Measurements from ENCODE around the gene MYL9. TPM values are rescaled to one million over a fixed set of nuclear protein-coding genes. Genes with fewer than 3 reads are reported as not detected.
A peak's percentile ranks its signal among the peaks of the same experiment; 100 is the strongest.

The MYL9 gene
- total RNA-seq, 1 experiment from 2014 or later = 49.3 TPM

DNA sequence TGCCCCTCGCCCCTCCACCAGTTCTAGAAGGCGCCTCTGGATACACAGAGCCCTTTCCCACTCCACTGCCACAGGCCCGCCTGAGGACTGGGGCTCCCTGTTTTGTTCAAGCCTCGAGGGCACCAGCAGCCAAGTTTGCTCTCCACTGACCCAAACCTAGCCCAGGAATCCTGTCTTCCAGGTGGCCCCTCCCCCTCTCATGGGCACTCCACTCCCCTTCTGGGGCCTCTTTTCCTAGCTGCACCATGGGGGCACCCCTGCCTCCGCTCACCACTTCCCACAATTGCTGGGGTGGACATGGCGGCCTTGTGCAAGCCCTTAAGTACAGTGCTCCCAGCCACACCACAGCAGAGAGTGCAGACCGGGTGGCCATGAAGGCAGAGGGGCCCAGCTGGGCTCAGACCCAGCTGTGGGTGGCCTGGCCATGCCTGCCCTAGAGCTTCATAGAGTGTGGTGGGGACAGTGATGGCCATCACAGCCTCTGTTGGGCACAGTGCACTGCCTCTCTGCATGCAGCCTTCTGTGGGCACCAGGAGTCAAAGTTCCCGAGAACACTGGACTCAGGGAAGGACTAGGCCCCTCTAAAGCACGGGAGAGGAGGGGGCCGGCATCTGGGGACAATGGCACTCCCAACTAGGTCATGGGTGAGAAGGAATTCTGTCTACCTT, 1.3 kb downstream of the MYL9 start:
- ATAC-seq (no peak), DNase-seq (ENCODE audit: low read depth, low spot score) (no peak)
- no peaks in the 10 kb centered on the region for H3K9me2 ChIP-seq (ENCODE audit: insufficient read depth)
- intact Hi-C loops (cut with micrococcal nuclease) = no loop called here
- H3K9ac ChIP-seq (ENCODE audit: low read length) = peak overlapping the region; percentile 79
- POLR2A ChIA-PET = no interaction called here
- no peak overlapping the region for H2AFZ ChIP-seq (ENCODE audit: low read depth, low read length, poor library complexity, severe bottlenecking)
- no TSS peak for BruUV-seq (replicated peaks)
- H3K9me3 ChIP-seq (ENCODE audit: control insufficient read depth in 1 of 2, insufficient read depth in 1 of 2, low read depth in 1 of 2, low read length in 2 of 2) = no peaks in the 10 kb centered on the region
- TF ChIP-seq EZH2phosphoT487 (IDR thresholded peaks at IDR 0.05; ENCODE audit: borderline replicate concordance) = no peak
- no peak for TF ChIP-seq CBX3 (IDR thresholded peaks at IDR 0.05; ENCODE audit: low read depth)
- TF ChIP-seq SRF (IDR thresholded peaks at IDR 0.05; ENCODE audit: low read depth) = no peak
- TF ChIP-seq FOSL1 (IDR thresholded peaks at IDR 0.05; ENCODE audit: low read depth) = no peak
- TF ChIP-seq, protein P1, sequence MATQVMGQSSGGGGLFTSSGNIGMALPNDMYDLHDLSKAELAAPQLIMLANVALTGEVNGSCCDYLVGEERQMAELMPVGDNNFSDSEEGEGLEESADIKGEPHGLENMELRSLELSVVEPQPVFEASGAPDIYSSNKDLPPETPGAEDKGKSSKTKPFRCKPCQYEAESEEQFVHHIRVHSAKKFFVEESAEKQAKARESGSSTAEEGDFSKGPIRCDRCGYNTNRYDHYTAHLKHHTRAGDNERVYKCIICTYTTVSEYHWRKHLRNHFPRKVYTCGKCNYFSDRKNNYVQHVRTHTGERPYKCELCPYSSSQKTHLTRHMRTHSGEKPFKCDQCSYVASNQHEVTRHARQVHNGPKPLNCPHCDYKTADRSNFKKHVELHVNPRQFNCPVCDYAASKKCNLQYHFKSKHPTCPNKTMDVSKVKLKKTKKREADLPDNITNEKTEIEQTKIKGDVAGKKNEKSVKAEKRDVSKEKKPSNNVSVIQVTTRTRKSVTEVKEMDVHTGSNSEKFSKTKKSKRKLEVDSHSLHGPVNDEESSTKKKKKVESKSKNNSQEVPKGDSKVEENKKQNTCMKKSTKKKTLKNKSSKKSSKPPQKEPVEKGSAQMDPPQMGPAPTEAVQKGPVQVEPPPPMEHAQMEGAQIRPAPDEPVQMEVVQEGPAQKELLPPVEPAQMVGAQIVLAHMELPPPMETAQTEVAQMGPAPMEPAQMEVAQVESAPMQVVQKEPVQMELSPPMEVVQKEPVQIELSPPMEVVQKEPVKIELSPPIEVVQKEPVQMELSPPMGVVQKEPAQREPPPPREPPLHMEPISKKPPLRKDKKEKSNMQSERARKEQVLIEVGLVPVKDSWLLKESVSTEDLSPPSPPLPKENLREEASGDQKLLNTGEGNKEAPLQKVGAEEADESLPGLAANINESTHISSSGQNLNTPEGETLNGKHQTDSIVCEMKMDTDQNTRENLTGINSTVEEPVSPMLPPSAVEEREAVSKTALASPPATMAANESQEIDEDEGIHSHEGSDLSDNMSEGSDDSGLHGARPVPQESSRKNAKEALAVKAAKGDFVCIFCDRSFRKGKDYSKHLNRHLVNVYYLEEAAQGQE (IDR thresholded peaks at IDR 0.05; ENCODE audit: low read depth) = no peak
- TF ChIP-seq CEBPB (IDR thresholded peaks at IDR 0.05; ENCODE audit: low read depth) = no peak
- TF ChIP-seq SP1 (IDR thresholded peaks at IDR 0.05; ENCODE audit: low read depth) = no peak
- TF ChIP-seq SIN3A (IDR thresholded peaks at IDR 0.05; ENCODE audit: low read depth) = no peak
- TF ChIP-seq TCF7L2 (IDR thresholded peaks at IDR 0.05; ENCODE audit: borderline replicate concordance, extremely low read depth, insufficient read depth, insufficient read length) = no peak
- TF ChIP-seq ZFX (IDR thresholded peaks at IDR 0.05) = no peak
- TF ChIP-seq, protein P2, sequence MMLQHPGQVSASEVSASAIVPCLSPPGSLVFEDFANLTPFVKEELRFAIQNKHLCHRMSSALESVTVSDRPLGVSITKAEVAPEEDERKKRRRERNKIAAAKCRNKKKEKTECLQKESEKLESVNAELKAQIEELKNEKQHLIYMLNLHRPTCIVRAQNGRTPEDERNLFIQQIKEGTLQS (IDR thresholded peaks at IDR 0.05) = no peak
- no peak for TF ChIP-seq ELF1 (IDR thresholded peaks at IDR 0.05; ENCODE audit: borderline replicate concordance, low read depth)
- no peak for TF ChIP-seq POLR2AphosphoS5 (IDR thresholded peaks at IDR 0.05; ENCODE audit: low read depth, low read length)
- no peak for TF ChIP-seq YY1 (IDR thresholded peaks at IDR 0.05; ENCODE audit: extremely low read depth, insufficient replicate concordance, low read depth, low read length)
- TF ChIP-seq RAD21 (IDR thresholded peaks at IDR 0.05; ENCODE audit: low read depth) = no peak
- no peak for TF ChIP-seq EGR1 (IDR thresholded peaks at IDR 0.05; ENCODE audit: low read depth)
- TF ChIP-seq, protein P3, sequence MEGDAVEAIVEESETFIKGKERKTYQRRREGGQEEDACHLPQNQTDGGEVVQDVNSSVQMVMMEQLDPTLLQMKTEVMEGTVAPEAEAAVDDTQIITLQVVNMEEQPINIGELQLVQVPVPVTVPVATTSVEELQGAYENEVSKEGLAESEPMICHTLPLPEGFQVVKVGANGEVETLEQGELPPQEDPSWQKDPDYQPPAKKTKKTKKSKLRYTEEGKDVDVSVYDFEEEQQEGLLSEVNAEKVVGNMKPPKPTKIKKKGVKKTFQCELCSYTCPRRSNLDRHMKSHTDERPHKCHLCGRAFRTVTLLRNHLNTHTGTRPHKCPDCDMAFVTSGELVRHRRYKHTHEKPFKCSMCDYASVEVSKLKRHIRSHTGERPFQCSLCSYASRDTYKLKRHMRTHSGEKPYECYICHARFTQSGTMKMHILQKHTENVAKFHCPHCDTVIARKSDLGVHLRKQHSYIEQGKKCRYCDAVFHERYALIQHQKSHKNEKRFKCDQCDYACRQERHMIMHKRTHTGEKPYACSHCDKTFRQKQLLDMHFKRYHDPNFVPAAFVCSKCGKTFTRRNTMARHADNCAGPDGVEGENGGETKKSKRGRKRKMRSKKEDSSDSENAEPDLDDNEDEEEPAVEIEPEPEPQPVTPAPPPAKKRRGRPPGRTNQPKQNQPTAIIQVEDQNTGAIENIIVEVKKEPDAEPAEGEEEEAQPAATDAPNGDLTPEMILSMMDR (IDR thresholded peaks at IDR 0.05 in 2 of 3, conservative IDR thresholded peaks at IDR 0.05 in 1 of 3; ENCODE audit: borderline replicate concordance in 1 of 3, insufficient read depth in 1 of 3, low read depth in 2 of 3, low read length in 2 of 3) = no peak
- TF ChIP-seq, protein P4, sequence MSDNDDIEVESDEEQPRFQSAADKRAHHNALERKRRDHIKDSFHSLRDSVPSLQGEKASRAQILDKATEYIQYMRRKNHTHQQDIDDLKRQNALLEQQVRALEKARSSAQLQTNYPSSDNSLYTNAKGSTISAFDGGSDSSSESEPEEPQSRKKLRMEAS (IDR thresholded peaks at IDR 0.05) = no peak
- no peaks in the 10 kb centered on the region for H4K20me1 ChIP-seq (ENCODE audit: insufficient read depth)
- H3K27ac ChIP-seq (ENCODE audit: low read depth, low read length) = peak overlapping the region; percentile 87; the same call in 1 of the 2 replicates
- RAD21 ChIA-PET (ENCODE audit: low non-redundant PET in 1 of 2, low total read pairs in 2 of 2, uncharacterized antibody in 2 of 2, unreplicated experiment in 2 of 2) = interaction anchor here in 1 of 2 experiments (0.6 kb wide), 1 partner anchor 54 kb away, joined by 4 read pairs; no protein-coding TSS in a partner anchor
- peaks cover 7% of the 10 kb centered on the region; the same call in 1 of the 2 replicates for H3K79me2 ChIP-seq (ENCODE audit: insufficient read depth, low read length)
- H3K4me2 ChIP-seq (ENCODE audit: low read length) = peak overlapping the region; percentile 97
- H3K4me3 ChIP-seq (replicated peaks in 1 of 2; ENCODE audit: low read depth in 1 of 2, low read length in 2 of 2) = peak overlapping the region in 1 of 2 experiments; percentile 92; a peak in 1 of 4 replicates
- CTCF ChIA-PET = interaction anchor here (0.6 to 1.5 kb wide), 5 partner anchors 11 to 208 kb away, joined by 3 to 5 read pairs (median 3); partner anchors contain the start of gene RAB5IF
- H3K4me1 ChIP-seq (ENCODE audit: control insufficient read depth in 1 of 2, insufficient read depth in 2 of 2, low read length in 2 of 2) = peaks cover 2 to 24% of the 10 kb centered on the region in 2 experiments; a peak in 3 of 4 replicates
- H3K27me3 ChIP-seq (ENCODE audit: insufficient read depth, low read length) = no peaks in the 10 kb centered on the region
- H3K36me3 ChIP-seq (ENCODE audit: control insufficient read depth in 1 of 2, insufficient read depth in 2 of 2, low read length in 2 of 2) = peaks cover 0 to 5% of the 10 kb centered on the region in 2 experiments; a peak in 1 of 4 replicates

Measured in HCT116 (cell line).